K562 (cell line): ENCODE results near the gene DKKL1. TPM values are rescaled to one million over a fixed set of nuclear protein-coding genes. Genes with fewer than 3 reads are reported as not detected.

Experiments used
- ATAC-seq: fragments of 200-7000 bp; cut with Tn5 transposase; 3 replicates; pipeline ENCODE4 v1.9.1; 2020; ENCODE audit warnings: moderate library complexity
- BruUV-seq: library from RNA; stranded (reverse); fragments of 400-500 nt; replicated peaks from 2 replicates; lab custom pipeline; 2021; lab: Mats Ljungman, UMichigan
- CTCF ChIA-PET: fragments of 300-600 bp; formaldehyde crosslinking; extraction: SDS; loops from one replicate; lab custom pipeline; 2021; ENCODE audit warnings: low intra/inter-chr PET ratio; lab: Yijun Ruan, JAX
- POLR2A ChIA-PET: fragments of 300-600, 350-650 bp; sonication (Branson Sonifier 250); formaldehyde crosslinking; extraction: SDS; loops from one replicate; lab custom pipeline; 2021; ENCODE audit warnings: antibody characterized with exemption, inconsistent platforms; lab: Yijun Ruan, JAX
- DNase-seq, 4 experiments: peaks; one replicate each; pipeline versions ENCODE4 v3.0.0 to v3.0.0-alpha.2; 2011 to 2018; ENCODE audit warnings: low spot score in 3 of 4, mixed read lengths in 3 of 4; ENCODE audit errors: extremely low read depth in 1 of 4
- FAIRE-seq: peaks from 2 replicates; lab custom pipeline; 2011; peaks lifted over from hg19 to GRCh38; lab: Jason Lieb, UNC
- H2AFZ ChIP-seq: 2 replicates; pipeline ENCODE4 v1.6.0; 2011; ENCODE audit warnings: low read depth, low read length, control low read depth, inconsistent platforms
- H3K27ac ChIP-seq: fragments of 200-600 bp; 3 replicates; pipeline ENCODE4 v1.8.0; 2011; ENCODE audit warnings: low read depth, mild to moderate bottlenecking, control low read depth, inconsistent platforms, low read length, moderate library complexity, mixed read lengths; ENCODE audit errors: extremely low read depth
- H3K27me3 ChIP-seq, 2 experiments: fragments of 300-600 bp in 1 of 2; 2 replicates in 1 of 2; 3 replicates in 1 of 2; pipeline versions ENCODE4 v1.6.0 to v1.8.0; 2011; ENCODE audit warnings: inconsistent platforms in 2 of 2, low read length in 2 of 2, mild to moderate bottlenecking in 1 of 2, mixed read lengths in 1 of 2, moderate library complexity in 1 of 2; ENCODE audit not compliant: control insufficient read depth in 2 of 2, insufficient read depth in 2 of 2
- H3K36me3 ChIP-seq: fragments of 300-600 bp; 3 replicates; pipeline ENCODE4 v1.8.0; 2011; ENCODE audit warnings: mild to moderate bottlenecking, low read length, inconsistent platforms; ENCODE audit not compliant: control insufficient read depth, insufficient read depth
- H3K4me1 ChIP-seq, 2 experiments: fragments of 200-600 bp in 1 of 2; replicated peaks in 1 of 2; 2 replicates in 1 of 2; 3 replicates in 1 of 2; pipeline versions ENCODE4 v1.5.1 to v1.8.0; 2011; ENCODE audit warnings: inconsistent platforms in 2 of 2, low read length in 2 of 2, mild to moderate bottlenecking in 1 of 2, mixed read lengths in 1 of 2, moderate library complexity in 1 of 2; ENCODE audit not compliant: control insufficient read depth in 2 of 2, insufficient read depth in 2 of 2
- H3K4me2 ChIP-seq: 2 replicates; pipeline ENCODE4 v1.6.1; 2011; ENCODE audit warnings: low read length, control low read depth, inconsistent platforms, mixed read lengths; ENCODE audit not compliant: insufficient read depth
- H3K4me3 ChIP-seq: fragments of 200-600 bp; sonication (generic), shearing (Covaris generic); 2 replicates; pipeline ENCODE4 v1.5.1; 2016; ENCODE audit warnings: control low read depth, inconsistent platforms
- H3K79me2 ChIP-seq: fragments of 200-600 bp; 3 replicates; pipeline ENCODE4 v1.8.0; 2011; ENCODE audit warnings: low read length, inconsistent platforms; ENCODE audit not compliant: control insufficient read depth, insufficient read depth
- H3K9ac ChIP-seq, 2 experiments: 2 replicates each; pipeline versions ENCODE4 v1.6.0 to v1.6.1; 2011; ENCODE audit warnings: low read depth in 2 of 2, low read length in 2 of 2, control low read depth in 1 of 2, inconsistent platforms in 1 of 2, mild to moderate bottlenecking in 1 of 2, mixed read lengths in 1 of 2; ENCODE audit not compliant: insufficient read depth in 1 of 2
- H3K9me1 ChIP-seq: one replicate; pipeline ENCODE4 v1.6.0; 2011; ENCODE audit warnings: inconsistent platforms, mild to moderate bottlenecking, low read length, moderate library complexity; ENCODE audit not compliant: control insufficient read depth, insufficient read depth
- H3K9me3 ChIP-seq: replicated peaks from 2 replicates; pipeline ENCODE4 v1.5.1; 2011; ENCODE audit warnings: low read depth, low read length, inconsistent platforms; ENCODE audit not compliant: control insufficient read depth, insufficient read depth
- H4K20me1 ChIP-seq: replicated peaks from 2 replicates; pipeline ENCODE4 v1.6.1; 2011; ENCODE audit warnings: low read length, inconsistent platforms, mixed read lengths; ENCODE audit not compliant: control insufficient read depth, insufficient read depth
- CHD1 ChIP-seq: fragments of 200-600 bp; sonication (generic); IDR thresholded peaks from one replicate; pipeline ENCODE4 v1.6.1; 2012; ENCODE audit warnings: mild to moderate bottlenecking, moderate library complexity, low read length, inconsistent platforms
- JUN ChIP-seq, 2 experiments: sonication (generic) in 1 of 2; formaldehyde crosslinking in 1 of 2; IDR thresholded peaks; 2 replicates each; pipeline versions ENCODE4 v1.6.1 to v1.8.0; 2012 to 2022; ENCODE audit warnings: borderline replicate concordance in 2 of 2, mild to moderate bottlenecking in 2 of 2, improper control_type of control experiment in 1 of 2, low read depth in 1 of 2, low read length in 1 of 2, missing genetic modification reagents in 1 of 2
- MCM2 ChIP-seq: fragments of 450-650 bp; IDR thresholded peaks from 2 replicates; pipeline ENCODE4 v1.6.1; 2017; ENCODE audit warnings: low read depth, mild to moderate bottlenecking
- RFX5 ChIP-seq: IDR thresholded peaks from 2 replicates; pipeline ENCODE4 v1.6.1; 2011; ENCODE audit warnings: low read depth, mild to moderate bottlenecking, improper control_type of control experiment, low read length
- WGBS: fragments of 100-300 bp; shearing (Covaris generic); methylation state at CpG from one replicate; pipeline ENCODE4 v1.1.6; 2016; ENCODE audit warnings: low coverage, mixed read lengths; ENCODE audit not compliant: insufficient coverage; ENCODE audit errors: missing lambda C conversion rate; 5-methylcytosine and 5-hydroxymethylcytosine counted together
- in situ Hi-C: fragments of 300-500 bp; cut with MboI; formaldehyde crosslinking; loops from 4 replicates; pipeline ENCODE4 v1.15.0; 2018; ENCODE audit warnings: inconsistent platforms, mixed read lengths
- intact Hi-C: fragments of 100-400 bp; cut with micrococcal nuclease; formaldehyde crosslinking; loops from 2 replicates; pipeline ENCODE4 v1.14.2; 2022
- polyA plus RNA-seq, 8 experiments: library from polyadenylated mRNA; depleted of rRNA in 4 of 8; stranded (reverse) in 5 of 8; unstranded in 3 of 8; fragments of >200 nt; fragmentation: Nextera tagmentation in 2 of 8; fragmentation: Illumina TruSeq in 1 of 8; extraction: Ambion mirVana in 2 of 8; extraction: Trizol in 1 of 8; gene quantifications; 2 replicates each; pipeline versions ENCODE4 v1.2.1 to v1.2.3, GENCODE V29; 2011 to 2014; ENCODE audit warnings: inconsistent platforms in 1 of 8, missing spikeins in 1 of 8
- total RNA-seq, 7 experiments: library from RNA; depleted of rRNA in 6 of 7; stranded (reverse); fragments of >200 nt in 6 of 7; fragmentation: Illumina TruSeq in 2 of 7; extraction: Trizol in 2 of 7; gene quantifications; 2 replicates each; pipeline versions ENCODE4 v1.2.1 to v1.2.3, GENCODE V29; 2011 to 2021; ENCODE audit warnings: low replicate concordance in 1 of 7
- TF ChIP-seq, protein P1 (sequence below): fragments of 200-800 bp; sonication (Bioruptor generic); IDR thresholded peaks from 2 replicates; pipeline ENCODE4 v1.6.1; 2017; ENCODE audit warnings: missing genetic modification characterization, missing compliant biosample characterization
- TF ChIP-seq, protein P2 (sequence below): fragments of 250-450 bp; sonication (Bioruptor Pico); IDR thresholded peaks from 2 replicates; pipeline ENCODE4 v1.8.0; 2022; ENCODE audit warnings: inconsistent platforms, mild to moderate bottlenecking, moderate library complexity, borderline replicate concordance
- TF ChIP-seq, protein P3 (sequence below): sonication (generic); formaldehyde crosslinking; IDR thresholded peaks from 2 replicates; pipeline ENCODE4 v1.8.0; 2023; ENCODE audit warnings: mild to moderate bottlenecking, missing genetic modification reagents
- TF ChIP-seq, protein P4 (sequence below): fragments of 250-450 bp; sonication (Bioruptor Pico); IDR thresholded peaks from 2 replicates; pipeline ENCODE4 v1.4.0; 2020; ENCODE audit warnings: mild to moderate bottlenecking, moderate library complexity, borderline replicate concordance
- TF ChIP-seq, protein P5 (sequence below): sonication (generic); formaldehyde crosslinking; IDR thresholded peaks from 2 replicates; pipeline ENCODE4 v1.8.1; 2023; ENCODE audit warnings: mild to moderate bottlenecking, missing genetic modification reagents

The DKKL1 gene
- total and polyA plus RNA-seq, 9 of the 15 experiments (the other 6 are each of a cell fraction or from before 2014, with no cell fraction given), result 0.15 to 1.7 (median 0.52) TPM

DNA sequence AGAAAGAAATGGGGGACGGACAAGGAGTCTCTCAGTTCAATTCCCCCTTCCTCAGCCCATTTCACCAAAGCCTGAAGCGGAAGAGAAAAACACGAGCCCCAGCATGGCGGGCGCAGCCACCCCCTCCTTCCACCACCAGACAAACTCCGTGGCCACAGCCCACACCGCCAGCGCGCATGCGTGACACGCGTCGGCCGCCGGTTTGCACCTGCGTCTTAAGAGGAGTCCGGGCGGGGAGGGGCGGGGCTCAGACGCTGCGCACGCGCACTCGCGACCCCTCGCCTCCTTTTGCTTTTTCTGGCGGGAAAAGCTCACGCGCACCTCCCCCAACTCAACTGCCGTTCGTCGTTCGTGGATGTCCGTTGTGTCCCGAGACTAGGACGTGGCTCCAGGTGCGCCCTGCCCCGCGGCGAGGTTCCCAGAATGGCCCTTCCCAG, 24.3 kb downstream of the DKKL1 start, which contains the start of gene KASH5 (continued):
- TF ChIP-seq, protein P1, sequence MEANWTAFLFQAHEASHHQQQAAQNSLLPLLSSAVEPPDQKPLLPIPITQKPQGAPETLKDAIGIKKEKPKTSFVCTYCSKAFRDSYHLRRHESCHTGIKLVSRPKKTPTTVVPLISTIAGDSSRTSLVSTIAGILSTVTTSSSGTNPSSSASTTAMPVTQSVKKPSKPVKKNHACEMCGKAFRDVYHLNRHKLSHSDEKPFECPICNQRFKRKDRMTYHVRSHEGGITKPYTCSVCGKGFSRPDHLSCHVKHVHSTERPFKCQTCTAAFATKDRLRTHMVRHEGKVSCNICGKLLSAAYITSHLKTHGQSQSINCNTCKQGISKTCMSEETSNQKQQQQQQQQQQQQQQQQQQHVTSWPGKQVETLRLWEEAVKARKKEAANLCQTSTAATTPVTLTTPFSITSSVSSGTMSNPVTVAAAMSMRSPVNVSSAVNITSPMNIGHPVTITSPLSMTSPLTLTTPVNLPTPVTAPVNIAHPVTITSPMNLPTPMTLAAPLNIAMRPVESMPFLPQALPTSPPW (CRISPR knock-in tag), result peak; percentile 71

DNA sequence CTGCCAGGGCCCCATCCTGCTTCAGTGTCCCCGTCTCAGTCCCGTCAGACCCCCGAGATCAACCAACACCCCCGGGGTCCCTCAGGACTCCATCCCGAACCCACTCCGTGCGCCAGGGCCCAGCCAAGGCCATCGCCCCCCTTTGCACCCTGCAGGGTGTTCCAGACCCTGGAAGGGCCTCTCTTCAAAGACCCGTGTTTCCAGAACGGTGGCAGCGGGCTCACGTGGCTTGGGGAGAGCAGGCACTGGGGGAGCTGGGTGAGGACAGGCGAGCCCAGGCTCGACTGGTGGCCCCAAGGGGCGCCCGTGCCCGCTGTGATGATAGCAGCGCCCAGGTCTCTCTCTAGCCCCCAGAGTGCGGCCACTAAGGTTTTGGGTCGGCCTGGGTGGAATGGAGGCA, 25.7 kb downstream of the DKKL1 start:
- Histone ChIP-seq H3K4me3 (no peak overlapping the region), H2AFZ (no peak overlapping the region), H4K20me1 (no peaks in the 10 kb centered on the region), H3K79me2 (no peaks in the 10 kb centered on the region), H3K27ac (no peak overlapping the region), H3K9me1 (no peaks in the 10 kb centered on the region), H3K9me3 (0 out of 2 replicates have a peak, but pooled peaks cover 3% of the 10 kb centered on the region), H3K36me3 (no peaks in the 10 kb centered on the region), H3K27me3 (no peaks in the 10 kb centered on the region), H3K4me2 (no peak overlapping the region), H3K4me1 (peaks cover 7 to 37% of the 10 kb centered on the region in 2 experiments; a peak in 4 of 5 replicates), H3K9ac (no peak overlapping the region)
- ATAC-seq (no peak), DNase-seq (no peak), FAIRE-seq (no peak)
- 52% methylated on average over 20 of the region's 20 CpGs for WGBS
- intact Hi-C loops (no loop called here), in situ Hi-C loops (no loop called here)
- ChIA-PET POLR2A (interaction anchor here (0.6 to 1.7 kb wide), 2 partner anchors 21 to 22 kb away, joined by 5 to 6 read pairs; no protein-coding TSS in a partner anchor), CTCF (no interaction called here)
- BruUV-seq, result no TSS peak
- TF ChIP-seq JUN (IDR thresholded peaks at IDR 0.05; ENCODE audit: borderline replicate concordance, low read depth, low read length), result no peak
- TF ChIP-seq JUN (CRISPR knock-in tag; IDR thresholded peaks at IDR 0.05; ENCODE audit: borderline replicate concordance), result no peak
- TF ChIP-seq, protein P2, sequence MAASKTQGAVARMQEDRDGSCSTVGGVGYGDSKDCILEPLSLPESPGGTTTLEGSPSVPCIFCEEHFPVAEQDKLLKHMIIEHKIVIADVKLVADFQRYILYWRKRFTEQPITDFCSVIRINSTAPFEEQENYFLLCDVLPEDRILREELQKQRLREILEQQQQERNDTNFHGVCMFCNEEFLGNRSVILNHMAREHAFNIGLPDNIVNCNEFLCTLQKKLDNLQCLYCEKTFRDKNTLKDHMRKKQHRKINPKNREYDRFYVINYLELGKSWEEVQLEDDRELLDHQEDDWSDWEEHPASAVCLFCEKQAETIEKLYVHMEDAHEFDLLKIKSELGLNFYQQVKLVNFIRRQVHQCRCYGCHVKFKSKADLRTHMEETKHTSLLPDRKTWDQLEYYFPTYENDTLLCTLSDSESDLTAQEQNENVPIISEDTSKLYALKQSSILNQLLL (CRISPR knock-in tag), result no peak
- TF ChIP-seq MCM2, result no peak
- TF ChIP-seq CHD1, result no peak
- TF ChIP-seq, protein P3, sequence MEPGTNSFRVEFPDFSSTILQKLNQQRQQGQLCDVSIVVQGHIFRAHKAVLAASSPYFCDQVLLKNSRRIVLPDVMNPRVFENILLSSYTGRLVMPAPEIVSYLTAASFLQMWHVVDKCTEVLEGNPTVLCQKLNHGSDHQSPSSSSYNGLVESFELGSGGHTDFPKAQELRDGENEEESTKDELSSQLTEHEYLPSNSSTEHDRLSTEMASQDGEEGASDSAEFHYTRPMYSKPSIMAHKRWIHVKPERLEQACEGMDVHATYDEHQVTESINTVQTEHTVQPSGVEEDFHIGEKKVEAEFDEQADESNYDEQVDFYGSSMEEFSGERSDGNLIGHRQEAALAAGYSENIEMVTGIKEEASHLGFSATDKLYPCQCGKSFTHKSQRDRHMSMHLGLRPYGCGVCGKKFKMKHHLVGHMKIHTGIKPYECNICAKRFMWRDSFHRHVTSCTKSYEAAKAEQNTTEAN, result no peak
- TF ChIP-seq RFX5, result no peak
- TF ChIP-seq, protein P4, sequence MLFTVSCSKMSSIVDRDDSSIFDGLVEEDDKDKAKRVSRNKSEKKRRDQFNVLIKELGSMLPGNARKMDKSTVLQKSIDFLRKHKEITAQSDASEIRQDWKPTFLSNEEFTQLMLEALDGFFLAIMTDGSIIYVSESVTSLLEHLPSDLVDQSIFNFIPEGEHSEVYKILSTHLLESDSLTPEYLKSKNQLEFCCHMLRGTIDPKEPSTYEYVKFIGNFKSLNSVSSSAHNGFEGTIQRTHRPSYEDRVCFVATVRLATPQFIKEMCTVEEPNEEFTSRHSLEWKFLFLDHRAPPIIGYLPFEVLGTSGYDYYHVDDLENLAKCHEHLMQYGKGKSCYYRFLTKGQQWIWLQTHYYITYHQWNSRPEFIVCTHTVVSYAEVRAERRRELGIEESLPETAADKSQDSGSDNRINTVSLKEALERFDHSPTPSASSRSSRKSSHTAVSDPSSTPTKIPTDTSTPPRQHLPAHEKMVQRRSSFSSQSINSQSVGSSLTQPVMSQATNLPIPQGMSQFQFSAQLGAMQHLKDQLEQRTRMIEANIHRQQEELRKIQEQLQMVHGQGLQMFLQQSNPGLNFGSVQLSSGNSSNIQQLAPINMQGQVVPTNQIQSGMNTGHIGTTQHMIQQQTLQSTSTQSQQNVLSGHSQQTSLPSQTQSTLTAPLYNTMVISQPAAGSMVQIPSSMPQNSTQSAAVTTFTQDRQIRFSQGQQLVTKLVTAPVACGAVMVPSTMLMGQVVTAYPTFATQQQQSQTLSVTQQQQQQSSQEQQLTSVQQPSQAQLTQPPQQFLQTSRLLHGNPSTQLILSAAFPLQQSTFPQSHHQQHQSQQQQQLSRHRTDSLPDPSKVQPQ, result no peak
- TF ChIP-seq, protein P5, sequence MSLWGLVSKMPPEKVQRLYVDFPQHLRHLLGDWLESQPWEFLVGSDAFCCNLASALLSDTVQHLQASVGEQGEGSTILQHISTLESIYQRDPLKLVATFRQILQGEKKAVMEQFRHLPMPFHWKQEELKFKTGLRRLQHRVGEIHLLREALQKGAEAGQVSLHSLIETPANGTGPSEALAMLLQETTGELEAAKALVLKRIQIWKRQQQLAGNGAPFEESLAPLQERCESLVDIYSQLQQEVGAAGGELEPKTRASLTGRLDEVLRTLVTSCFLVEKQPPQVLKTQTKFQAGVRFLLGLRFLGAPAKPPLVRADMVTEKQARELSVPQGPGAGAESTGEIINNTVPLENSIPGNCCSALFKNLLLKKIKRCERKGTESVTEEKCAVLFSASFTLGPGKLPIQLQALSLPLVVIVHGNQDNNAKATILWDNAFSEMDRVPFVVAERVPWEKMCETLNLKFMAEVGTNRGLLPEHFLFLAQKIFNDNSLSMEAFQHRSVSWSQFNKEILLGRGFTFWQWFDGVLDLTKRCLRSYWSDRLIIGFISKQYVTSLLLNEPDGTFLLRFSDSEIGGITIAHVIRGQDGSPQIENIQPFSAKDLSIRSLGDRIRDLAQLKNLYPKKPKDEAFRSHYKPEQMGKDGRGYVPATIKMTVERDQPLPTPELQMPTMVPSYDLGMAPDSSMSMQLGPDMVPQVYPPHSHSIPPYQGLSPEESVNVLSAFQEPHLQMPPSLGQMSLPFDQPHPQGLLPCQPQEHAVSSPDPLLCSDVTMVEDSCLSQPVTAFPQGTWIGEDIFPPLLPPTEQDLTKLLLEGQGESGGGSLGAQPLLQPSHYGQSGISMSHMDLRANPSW (CRISPR knock-in tag), result no peak
